ENCODE results near the gene PIH1D2. TPM values are rescaled to one million over a fixed set of nuclear protein-coding genes. Genes with fewer than 3 reads are reported as not detected.
A peak's percentile ranks its signal among the peaks of the same experiment; 100 is the strongest.
"Not testable (repeated sequence)": the region's sequence is repeated elsewhere in the genome, so short reads cannot be mapped to it uniquely, and the experiment has no call there.

The PIH1D2 gene
- total and polyA plus RNA-seq, 2 donors (not counting 1 experiment from before 2014, with no cell fraction given) = 0.06 to 0.67 TPM

DNA sequence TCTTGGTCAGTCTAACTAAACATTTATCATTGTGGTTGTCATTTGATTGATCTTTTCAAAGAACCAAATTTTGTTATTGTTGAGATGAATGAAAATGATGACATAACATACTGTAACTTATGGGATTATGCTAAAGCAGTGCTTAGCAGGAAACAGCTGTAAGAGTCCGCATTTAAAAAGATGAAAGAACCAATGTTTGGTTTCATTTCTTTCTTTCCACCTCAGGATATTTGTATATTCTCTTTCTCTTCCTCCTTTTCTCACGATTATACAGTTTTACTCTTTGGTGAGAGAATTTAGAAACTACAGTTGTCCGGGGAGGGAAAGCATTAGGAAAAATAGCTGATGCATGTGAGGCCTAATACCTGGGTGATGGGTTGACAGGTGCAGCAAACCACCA, 23.1 kb downstream of the PIH1D2 start:
- no peaks in the 10 kb centered on the region for H4K20me1 ChIP-seq (ENCODE audit: control insufficient read depth, insufficient read depth, low read length, poor library complexity, severe bottlenecking)
- H3K36me3 ChIP-seq (replicated peaks in 1 of 2; ENCODE audit: control extremely low read depth in 1 of 2, control insufficient read depth in 1 of 2, extremely low read depth in 1 of 2, insufficient read depth in 2 of 2, low read length in 1 of 2) = peaks cover 8 to 28% of the 10 kb centered on the region in 2 experiments

DNA sequence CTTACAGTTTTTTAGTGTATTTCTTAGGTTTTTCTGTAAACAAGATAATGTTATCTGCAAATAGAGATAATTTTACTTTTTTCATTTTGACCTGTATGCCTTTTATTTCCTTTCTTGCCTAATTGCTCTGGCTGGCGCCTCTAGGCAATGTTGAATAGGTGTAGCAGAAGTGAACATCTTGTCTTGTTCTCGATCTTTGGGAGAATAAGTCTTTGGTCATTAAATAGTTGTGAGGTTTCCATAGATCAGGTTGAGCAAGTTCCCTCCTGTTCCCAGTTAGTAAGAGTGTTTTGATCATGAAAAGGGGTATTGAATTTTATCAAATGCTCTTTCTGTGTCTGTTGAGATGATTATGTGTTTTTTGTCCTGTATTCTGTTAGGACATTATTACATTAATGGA, 24.0 kb downstream of the PIH1D2 start:
- Mint-ChIP-seq H3K27ac (peak overlapping the region; percentile 79), H3K4me3 (no peak overlapping the region), H3K27me3 (no peaks in the 10 kb centered on the region), H3K9me3 (ENCODE audit: insufficient read depth) (no peaks in the 10 kb centered on the region), H3K4me1 (peaks cover 48% of the 10 kb centered on the region)
- Histone ChIP-seq H3K27ac (ENCODE audit: low read length in 2 of 2) (peak overlapping the region in 1 of 2 donors; percentile 75), H3K36me3 (replicated peaks in 1 of 2; ENCODE audit: control extremely low read depth in 1 of 2, control insufficient read depth in 1 of 2, extremely low read depth in 1 of 2, insufficient read depth in 2 of 2, low read length in 1 of 2) (peaks cover 5 to 34% of the 10 kb centered on the region in 2 experiments), H3K4me3 (ENCODE audit: control extremely low read depth in 1 of 5, extremely low read depth in 1 of 5, insufficient read depth in 1 of 5, low read depth in 2 of 5, low read length in 4 of 5) (no peak overlapping the region), H3K4me2 (replicated peaks; ENCODE audit: low read depth, low read length, poor library complexity, severe bottlenecking) (no peak overlapping the region), H3K9ac (ENCODE audit: low read length) (no peak overlapping the region), H4K20me1 (ENCODE audit: control insufficient read depth, insufficient read depth, low read length, poor library complexity, severe bottlenecking) (no peaks in the 10 kb centered on the region), H2AFZ (ENCODE audit: insufficient read depth, low read depth, low read length, poor library complexity, severe bottlenecking) (no peak overlapping the region), H3K4me1 (ENCODE audit: control insufficient read depth in 2 of 2, insufficient read depth in 2 of 2, low read length in 2 of 2) (peaks cover 39 to 40% of the 10 kb centered on the region in 2 donors), H3K27me3 (replicated peaks in 1 of 4; ENCODE audit: control extremely low read depth in 1 of 4, control insufficient read depth in 3 of 4, insufficient read depth in 4 of 4, low read length in 3 of 4) (no peaks in the 10 kb centered on the region), H3K9me3 (ENCODE audit: control extremely low read depth in 1 of 3, control insufficient read depth in 2 of 3, insufficient read depth in 1 of 3, low read length in 2 of 3) (no peaks in the 10 kb centered on the region), H3K79me2 (ENCODE audit: control insufficient read depth, insufficient read depth, low read length) (peaks cover 12% of the 10 kb centered on the region)
- no peak for TF ChIP-seq EZH2 (IDR thresholded peaks at IDR 0.05; ENCODE audit: borderline replicate concordance, insufficient read depth, low read depth, low read length, poor library complexity, severe bottlenecking)
- TF ChIP-seq, protein P1, sequence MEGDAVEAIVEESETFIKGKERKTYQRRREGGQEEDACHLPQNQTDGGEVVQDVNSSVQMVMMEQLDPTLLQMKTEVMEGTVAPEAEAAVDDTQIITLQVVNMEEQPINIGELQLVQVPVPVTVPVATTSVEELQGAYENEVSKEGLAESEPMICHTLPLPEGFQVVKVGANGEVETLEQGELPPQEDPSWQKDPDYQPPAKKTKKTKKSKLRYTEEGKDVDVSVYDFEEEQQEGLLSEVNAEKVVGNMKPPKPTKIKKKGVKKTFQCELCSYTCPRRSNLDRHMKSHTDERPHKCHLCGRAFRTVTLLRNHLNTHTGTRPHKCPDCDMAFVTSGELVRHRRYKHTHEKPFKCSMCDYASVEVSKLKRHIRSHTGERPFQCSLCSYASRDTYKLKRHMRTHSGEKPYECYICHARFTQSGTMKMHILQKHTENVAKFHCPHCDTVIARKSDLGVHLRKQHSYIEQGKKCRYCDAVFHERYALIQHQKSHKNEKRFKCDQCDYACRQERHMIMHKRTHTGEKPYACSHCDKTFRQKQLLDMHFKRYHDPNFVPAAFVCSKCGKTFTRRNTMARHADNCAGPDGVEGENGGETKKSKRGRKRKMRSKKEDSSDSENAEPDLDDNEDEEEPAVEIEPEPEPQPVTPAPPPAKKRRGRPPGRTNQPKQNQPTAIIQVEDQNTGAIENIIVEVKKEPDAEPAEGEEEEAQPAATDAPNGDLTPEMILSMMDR (IDR thresholded peaks at IDR 0.05) = no peak
- DNase-seq (no peak), ATAC-seq (ENCODE audit: low read depth) (no peak)
- WGBS (ENCODE audit: insufficient coverage) = 100% methylated on average over 1 of the region's 2 CpGs
- CTCF ChIA-PET = no interaction called here
- POLR2A ChIA-PET = no interaction called here
- intact Hi-C loops (cut with micrococcal nuclease) = loop anchor here (2.0 kb wide), 1 partner anchor 25 kb away; the partner anchor contains the start of genes NKAPD1 and PIH1D2

More for the DNA sequence above, 23.1 kb downstream of the PIH1D2 start:
- H3K9me3 Mint-ChIP-seq (ENCODE audit: insufficient read depth) = no peaks in the 10 kb centered on the region
- no peaks in the 10 kb centered on the region for H3K27me3 ChIP-seq (replicated peaks in 1 of 4; ENCODE audit: control extremely low read depth in 1 of 4, control insufficient read depth in 3 of 4, insufficient read depth in 4 of 4, low read length in 3 of 4)
- peaks cover 39 to 40% of the 10 kb centered on the region in 2 donors for H3K4me1 ChIP-seq (ENCODE audit: control insufficient read depth in 2 of 2, insufficient read depth in 2 of 2, low read length in 2 of 2)
- no peak for TF ChIP-seq EZH2 (IDR thresholded peaks at IDR 0.05; ENCODE audit: borderline replicate concordance, insufficient read depth, low read depth, low read length, poor library complexity, severe bottlenecking)
- TF ChIP-seq, protein P1 (IDR thresholded peaks at IDR 0.05) = no peak
- H3K27ac ChIP-seq (ENCODE audit: low read length in 2 of 2) = peak overlapping the region; percentile 0 to 75
- H3K27ac Mint-ChIP-seq = peak overlapping the region; percentile 75
- POLR2A ChIA-PET = no interaction called here
- CTCF ChIA-PET = interaction anchor here (0.7 kb wide), 1 partner anchor 14 kb away, joined by 3 read pairs; no protein-coding TSS in a partner anchor
- no peak overlapping the region for H2AFZ ChIP-seq (ENCODE audit: insufficient read depth, low read depth, low read length, poor library complexity, severe bottlenecking)
- H3K4me1 Mint-ChIP-seq = peaks cover 48% of the 10 kb centered on the region
- no CpG with 5 or more reads among the region's 3 CpGs for WGBS (ENCODE audit: insufficient coverage)
- H3K9ac ChIP-seq (ENCODE audit: low read length) = peak overlapping the region; percentile 5
- ATAC-seq (ENCODE audit: low read depth) (peak; percentile 51), DNase-seq (peak; percentile 49)
- no peaks in the 10 kb centered on the region for H3K27me3 Mint-ChIP-seq
- intact Hi-C loops (cut with micrococcal nuclease) = loop anchor here (2.0 kb wide), 1 partner anchor 24 kb away; the partner anchor contains the start of genes NKAPD1 and PIH1D2
- peak overlapping the region; percentile 45 for H3K4me2 ChIP-seq (replicated peaks; ENCODE audit: low read depth, low read length, poor library complexity, severe bottlenecking)
- H3K79me2 ChIP-seq (ENCODE audit: control insufficient read depth, insufficient read depth, low read length) = peaks cover 12% of the 10 kb centered on the region
- peak overlapping the region in 1 of 5 experiments; percentile 16 for H3K4me3 ChIP-seq (ENCODE audit: control extremely low read depth in 1 of 5, extremely low read depth in 1 of 5, insufficient read depth in 1 of 5, low read depth in 2 of 5, low read length in 4 of 5)
- H3K4me3 Mint-ChIP-seq = peak overlapping the region; percentile 42
- no peaks in the 10 kb centered on the region for H3K9me3 ChIP-seq (ENCODE audit: control extremely low read depth in 1 of 3, control insufficient read depth in 2 of 3, insufficient read depth in 1 of 3, low read length in 2 of 3)

- H3K27me3 ChIP-seq (replicated peaks in 1 of 4; ENCODE audit: control extremely low read depth in 1 of 4, control insufficient read depth in 3 of 4, insufficient read depth in 4 of 4, low read length in 3 of 4); intact Hi-C loops (cut with micrococcal nuclease); H4K20me1 ChIP-seq (ENCODE audit: control insufficient read depth, insufficient read depth, low read length, poor library complexity, severe bottlenecking); H3K27me3 Mint-ChIP-seq; H2AFZ ChIP-seq (ENCODE audit: insufficient read depth, low read depth, low read length, poor library complexity, severe bottlenecking); H3K4me3 ChIP-seq (ENCODE audit: control extremely low read depth in 1 of 5, extremely low read depth in 1 of 5, insufficient read depth in 1 of 5, low read depth in 2 of 5, low read length in 4 of 5); H3K9ac ChIP-seq (ENCODE audit: low read length); H3K9me3 Mint-ChIP-seq (ENCODE audit: insufficient read depth); H3K9me3 ChIP-seq (ENCODE audit: control extremely low read depth in 1 of 3, control insufficient read depth in 2 of 3, insufficient read depth in 1 of 3, low read length in 2 of 3); DNase-seq: not testable (repeated sequence)
- Mint-ChIP-seq H3K27ac (peak overlapping the region; percentile 80), H3K4me1 (peaks cover 48% of the 10 kb centered on the region), H3K4me3 (peak overlapping the region; percentile 52)
- ChIA-PET CTCF (interaction anchor here (1.3 kb wide), 1 partner anchor 11 kb away, joined by 3 read pairs; no protein-coding TSS in a partner anchor), POLR2A (interaction anchor here (0.7 kb wide), 1 partner anchor 290 kb away, joined by 10 read pairs; no protein-coding TSS in a partner anchor)
- no CpG with 5 or more reads among the region's 3 CpGs for WGBS (ENCODE audit: insufficient coverage)
- H3K4me1 ChIP-seq (ENCODE audit: control insufficient read depth in 2 of 2, insufficient read depth in 2 of 2, low read length in 2 of 2) = peaks cover 39 to 40% of the 10 kb centered on the region in 2 donors
- peak; percentile 31 for ATAC-seq (ENCODE audit: low read depth)
- H3K36me3 ChIP-seq (replicated peaks in 1 of 2; ENCODE audit: control extremely low read depth in 1 of 2, control insufficient read depth in 1 of 2, extremely low read depth in 1 of 2, insufficient read depth in 2 of 2, low read length in 1 of 2) = peaks cover 1 to 31% of the 10 kb centered on the region in 2 experiments
- H3K4me2 ChIP-seq (replicated peaks; ENCODE audit: low read depth, low read length, poor library complexity, severe bottlenecking) = peak overlapping the region; percentile 43
- peaks cover 12% of the 10 kb centered on the region for H3K79me2 ChIP-seq (ENCODE audit: control insufficient read depth, insufficient read depth, low read length)
- peak overlapping the region; percentile 43 to 70 for H3K27ac ChIP-seq (ENCODE audit: low read length in 2 of 2)
Observed at GRCh38 chr11:112048256-112048655, 25.6 kb downstream of the PIH1D2 start.
